AG10803 (cell line): ENCODE data around the gene AHNAK2.

Experiments used
- DNase-seq: peaks from one replicate; pipeline ENCODE4 v3.0.0; 2010; ENCODE audit warnings: low read depth
- H3K4me3 ChIP-seq: 2 replicates; pipeline ENCODE4 v1.5.1; 2011; ENCODE audit warnings: mild to moderate bottlenecking, low read length, control low read depth
- TF ChIP-seq, protein P1 (sequence below): conservative IDR thresholded peaks from 2 replicates; pipeline ENCODE4 v1.5.1; 2011; ENCODE audit warnings: mild to moderate bottlenecking, low read length, control low read depth, inconsistent platforms

The AHNAK2 gene

DNA sequence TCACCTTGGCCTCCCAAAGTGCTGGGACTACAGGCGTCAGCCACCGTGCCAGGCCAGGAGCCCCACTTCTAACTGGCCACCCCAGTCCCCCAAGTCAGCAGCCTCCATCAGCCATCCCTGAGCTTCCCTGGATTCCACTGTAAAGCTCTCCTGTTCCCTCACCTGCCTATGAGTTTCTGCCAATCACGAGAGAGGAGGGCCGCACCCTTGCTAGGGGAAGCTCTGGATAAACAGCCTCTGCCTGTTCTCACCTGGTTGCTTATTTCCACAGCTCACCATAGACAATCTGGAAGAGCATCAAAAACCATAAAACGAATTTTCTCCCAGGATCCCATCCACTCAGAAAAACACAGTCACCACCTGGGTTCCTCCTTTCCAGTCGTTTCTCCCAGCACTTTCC lies 37.7 kb upstream of the AHNAK2 start:
- TF ChIP-seq, protein P1, sequence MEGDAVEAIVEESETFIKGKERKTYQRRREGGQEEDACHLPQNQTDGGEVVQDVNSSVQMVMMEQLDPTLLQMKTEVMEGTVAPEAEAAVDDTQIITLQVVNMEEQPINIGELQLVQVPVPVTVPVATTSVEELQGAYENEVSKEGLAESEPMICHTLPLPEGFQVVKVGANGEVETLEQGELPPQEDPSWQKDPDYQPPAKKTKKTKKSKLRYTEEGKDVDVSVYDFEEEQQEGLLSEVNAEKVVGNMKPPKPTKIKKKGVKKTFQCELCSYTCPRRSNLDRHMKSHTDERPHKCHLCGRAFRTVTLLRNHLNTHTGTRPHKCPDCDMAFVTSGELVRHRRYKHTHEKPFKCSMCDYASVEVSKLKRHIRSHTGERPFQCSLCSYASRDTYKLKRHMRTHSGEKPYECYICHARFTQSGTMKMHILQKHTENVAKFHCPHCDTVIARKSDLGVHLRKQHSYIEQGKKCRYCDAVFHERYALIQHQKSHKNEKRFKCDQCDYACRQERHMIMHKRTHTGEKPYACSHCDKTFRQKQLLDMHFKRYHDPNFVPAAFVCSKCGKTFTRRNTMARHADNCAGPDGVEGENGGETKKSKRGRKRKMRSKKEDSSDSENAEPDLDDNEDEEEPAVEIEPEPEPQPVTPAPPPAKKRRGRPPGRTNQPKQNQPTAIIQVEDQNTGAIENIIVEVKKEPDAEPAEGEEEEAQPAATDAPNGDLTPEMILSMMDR: no peak
- no peak overlapping the region for H3K4me3 ChIP-seq
- no peak for DNase-seq

DNA sequence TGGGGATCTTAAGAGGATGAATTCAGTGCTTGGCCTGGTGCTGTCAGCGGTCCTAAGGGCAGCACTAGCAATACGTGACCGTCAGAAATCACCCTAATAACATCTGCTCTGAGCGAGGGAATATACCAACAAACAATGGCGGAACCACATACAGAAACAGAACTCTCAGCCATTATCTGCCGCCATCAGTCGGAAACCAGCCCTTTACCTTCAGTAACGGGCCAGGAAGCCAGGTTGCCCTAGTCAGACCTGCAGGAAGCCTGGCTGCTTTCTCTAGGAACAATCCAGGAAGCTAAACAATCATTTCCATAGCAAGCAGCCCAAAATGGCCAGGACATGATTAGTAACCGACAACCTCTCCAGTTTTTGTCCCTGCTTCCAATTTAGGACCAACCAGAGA lies 37.1 kb upstream of the AHNAK2 start:
- no peak overlapping the region for H3K4me3 ChIP-seq
- DNase-seq: no peak
- TF ChIP-seq, protein P1: no peak

DNA sequence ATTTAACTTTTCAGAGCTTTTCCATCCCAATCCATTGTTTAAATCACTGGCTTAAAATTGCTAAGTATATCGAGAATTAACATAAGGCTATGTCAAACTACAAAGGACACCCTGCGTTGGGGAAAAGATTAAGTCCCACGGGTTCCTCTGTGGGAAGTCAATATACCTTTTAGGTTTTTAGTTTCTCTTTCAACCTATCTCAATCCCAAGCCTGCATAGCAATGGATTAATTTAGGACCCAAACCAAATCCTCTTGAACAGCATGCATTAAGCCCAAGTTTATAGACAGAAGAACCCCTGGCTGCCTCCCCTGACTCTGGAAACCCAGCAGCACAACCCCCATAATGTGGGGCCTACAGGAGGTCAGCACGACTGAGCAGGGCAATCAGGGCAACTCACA lies 36.5 kb upstream of the AHNAK2 start:
- TF ChIP-seq, protein P1: no peak
- DNase-seq: no peak
- no peak overlapping the region for H3K4me3 ChIP-seq

DNA sequence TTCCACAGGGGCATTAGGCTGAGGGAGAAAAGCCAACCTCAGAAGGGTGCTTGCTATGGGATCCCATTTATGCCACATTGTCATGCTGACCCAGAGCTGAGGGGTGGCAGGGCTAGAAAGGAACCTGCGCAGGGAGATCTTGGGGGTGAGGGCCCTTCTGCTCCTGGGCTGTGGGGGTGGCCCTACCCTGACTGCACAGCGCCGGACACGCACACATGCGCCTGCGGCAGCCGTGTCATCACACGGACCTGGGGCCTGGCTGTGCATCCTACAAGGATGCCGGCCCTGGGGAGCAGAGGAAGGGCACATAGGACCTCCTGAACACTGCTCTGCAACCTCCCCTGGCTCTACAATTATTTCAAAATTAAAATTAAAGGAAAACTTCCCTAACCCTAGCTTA lies 35.9 kb upstream of the AHNAK2 start:
- H3K4me3 ChIP-seq: no peak overlapping the region
- no peak for DNase-seq
- TF ChIP-seq, protein P1: no peak

DNA sequence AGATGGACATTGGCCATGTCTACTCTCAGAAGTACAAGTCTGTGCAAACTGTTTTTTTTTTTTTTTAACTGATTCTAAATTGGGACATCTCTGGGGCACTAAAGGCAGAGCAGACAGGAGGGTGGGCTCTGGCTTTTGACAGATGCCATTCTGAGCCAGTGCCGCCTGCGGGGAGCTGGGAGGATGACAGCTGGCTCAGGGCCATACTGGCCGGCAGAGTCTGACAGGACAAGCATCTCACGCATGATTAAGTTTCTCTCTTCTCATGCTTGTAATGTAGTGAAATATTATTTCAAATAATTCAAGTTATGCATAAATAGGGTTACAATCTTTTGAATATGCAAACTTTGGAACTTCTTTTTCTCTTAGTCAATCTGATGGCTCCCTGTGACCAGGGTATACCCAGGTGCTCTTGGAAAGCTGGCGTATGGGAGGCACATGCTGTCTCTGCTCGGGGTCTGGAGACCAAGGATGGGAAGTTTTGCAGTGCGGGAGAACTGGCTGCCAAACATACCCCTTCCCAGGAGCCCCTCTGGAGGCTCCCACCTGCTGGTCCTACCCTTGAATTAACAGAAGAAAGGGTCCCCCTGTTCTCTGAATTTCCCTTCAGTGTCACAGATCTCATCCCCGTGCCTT lies 35.1 kb upstream of the AHNAK2 start:
- peak; percentile 40 for DNase-seq
- no peak overlapping the region for H3K4me3 ChIP-seq
- TF ChIP-seq, protein P1: peak; percentile 20; the same call in 1 of the 2 replicates

DNA sequence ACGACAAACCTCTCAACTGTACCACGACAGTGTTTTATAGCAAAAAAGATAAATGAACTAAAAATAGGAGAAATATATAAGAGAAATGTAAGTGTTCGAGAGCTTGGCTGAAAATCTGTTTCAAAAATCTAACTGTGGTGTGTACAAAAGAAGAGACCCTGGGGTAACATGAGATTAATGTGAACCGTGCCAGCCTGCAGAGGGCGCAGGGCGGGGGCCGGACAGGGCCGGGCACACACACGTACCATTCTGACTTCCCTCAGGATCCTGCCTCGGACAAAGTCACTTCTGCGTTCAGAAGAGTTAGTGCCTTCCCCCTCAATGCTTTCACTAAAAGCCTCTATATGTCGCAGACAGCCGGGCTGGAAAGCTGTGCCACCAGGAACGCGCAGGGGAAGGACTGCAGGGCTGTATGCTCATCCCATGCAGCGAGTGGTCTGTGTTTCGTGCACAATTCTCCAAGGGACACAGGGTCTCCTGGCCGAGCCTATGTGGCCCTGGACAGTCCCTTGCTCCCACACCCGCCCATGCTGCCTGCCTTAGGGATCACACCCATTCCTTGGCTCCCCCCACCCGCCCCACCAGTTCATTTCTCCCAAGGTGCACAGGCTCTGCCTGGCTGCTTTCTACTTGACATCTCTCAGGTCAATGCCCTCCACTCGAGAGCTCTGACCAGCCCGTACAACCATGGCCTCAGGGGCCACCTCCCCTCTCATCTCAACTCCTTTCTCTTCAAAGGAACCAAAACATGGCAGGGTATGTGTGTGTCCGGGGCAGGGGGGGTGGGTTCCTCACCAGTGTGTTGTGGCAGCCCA lies 34.2 kb upstream of the AHNAK2 start:
- no peak for DNase-seq
- H3K4me3 ChIP-seq: no peak overlapping the region
- TF ChIP-seq, protein P1: peak; percentile 33

DNA sequence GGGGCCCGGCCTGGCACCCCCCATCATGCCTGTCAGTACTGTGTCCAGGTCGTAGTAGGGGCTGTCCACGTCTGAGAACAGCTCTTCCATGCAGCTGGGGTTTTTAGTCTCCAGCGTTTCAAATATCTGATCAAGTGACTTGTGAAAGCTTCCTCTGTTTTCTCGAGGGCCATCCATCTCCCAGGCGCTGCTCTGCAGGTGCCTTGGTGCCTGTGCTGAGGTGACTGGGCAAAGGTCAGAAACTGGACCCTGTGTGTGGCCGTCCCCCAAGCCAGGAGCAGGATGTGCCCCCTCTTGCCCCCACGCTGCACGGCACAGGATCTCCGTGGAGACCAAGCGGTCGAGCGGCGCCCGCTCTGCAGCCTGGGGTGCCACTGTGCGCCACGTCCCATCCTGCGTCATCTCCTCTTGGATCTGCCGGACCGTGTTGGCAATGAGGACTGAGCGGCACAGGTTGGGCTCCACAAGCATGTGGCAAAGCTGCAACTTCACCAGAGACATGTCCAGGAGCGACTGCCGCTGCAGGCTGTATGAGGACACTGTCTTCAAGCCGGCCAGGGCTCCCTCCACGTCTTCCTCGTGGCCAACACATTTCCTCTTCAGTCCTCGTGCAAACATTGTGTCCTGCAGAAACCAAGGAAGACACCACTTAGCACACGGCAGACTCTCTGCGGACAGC lies 33.3 kb upstream of the AHNAK2 start:
- no peak for DNase-seq
- no peak overlapping the region for H3K4me3 ChIP-seq
- TF ChIP-seq, protein P1: no peak
